HepG2 (cell line): ENCODE data around the gene ELP4. TPM values are rescaled to one million over a fixed set of nuclear protein-coding genes. Genes with fewer than 3 reads are reported as not detected.

Experiments used
- ATAC-seq: fragments of 200-7000 bp; cut with Tn5 transposase; 3 replicates; pipeline ENCODE4 v1.9.1; 2020; ENCODE audit warnings: mild to moderate bottlenecking, moderate library complexity
- BruUV-seq: library from RNA; stranded (reverse); fragments of 400-500 nt; replicated peaks from 2 replicates; lab custom pipeline; 2021; lab: Mats Ljungman, UMichigan
- CTCF ChIA-PET: fragments of 300-600 bp; formaldehyde crosslinking; extraction: SDS; loops from one replicate; lab custom pipeline; 2021; ENCODE audit warnings: low total read pairs, inconsistent platforms, low intra/inter-chr PET ratio; lab: Yijun Ruan, JAX
- POLR2A ChIA-PET: fragments of 350-600 bp; sonication (Branson Sonifier 250); formaldehyde crosslinking; loops from one replicate; lab custom pipeline; 2020; ENCODE audit warnings: antibody characterized with exemption, inconsistent platforms; lab: Yijun Ruan, JAX
- DNase-seq: peaks from one replicate; pipeline ENCODE4 v3.0.0-alpha.2; 2015; ENCODE audit warnings: low spot score
- FAIRE-seq: peaks from 3 replicates; lab custom pipeline; 2011; peaks lifted over from hg19 to GRCh38; lab: Jason Lieb, UNC
- H2AFZ ChIP-seq: one replicate; pipeline ENCODE4 v1.6.1; 2011; ENCODE audit warnings: low read length, inconsistent platforms
- H3K27ac ChIP-seq: fragments of 300-600 bp; 3 replicates; pipeline ENCODE4 v1.8.0; 2011; ENCODE audit warnings: mixed run types, mild to moderate bottlenecking, mixed read lengths, low read length, inconsistent platforms; ENCODE audit not compliant: insufficient read depth; ENCODE audit errors: extremely low read length
- H3K27me3 ChIP-seq, 2 experiments: fragments of 200-600 bp in 1 of 2; 2 replicates in 1 of 2; 3 replicates in 1 of 2; pipeline versions ENCODE4 v1.6.0 to v1.8.0; 2011; ENCODE audit warnings: low read length in 2 of 2, mild to moderate bottlenecking in 2 of 2, moderate library complexity in 2 of 2, inconsistent platforms in 1 of 2; ENCODE audit not compliant: insufficient read depth in 2 of 2, control insufficient read depth in 1 of 2
- H3K36me3 ChIP-seq, 2 experiments: fragments of 200-600 bp in 1 of 2; replicated peaks in 1 of 2; 2 replicates in 1 of 2; 3 replicates in 1 of 2; pipeline versions ENCODE4 v1.5.1 to v1.8.0; 2011; ENCODE audit warnings: low read length in 2 of 2, inconsistent platforms in 1 of 2; ENCODE audit not compliant: insufficient read depth in 2 of 2, control insufficient read depth in 1 of 2
- H3K4me1 ChIP-seq: 2 replicates; pipeline ENCODE4 v1.5.1; 2012; ENCODE audit warnings: low read length, inconsistent platforms; ENCODE audit not compliant: insufficient read depth
- H3K4me2 ChIP-seq: 2 replicates; pipeline ENCODE4 v1.6.0; 2011; ENCODE audit warnings: low read depth, low read length, inconsistent platforms
- H3K4me3 ChIP-seq, 3 experiments: fragments of 200-600 bp in 1 of 3; sonication (generic), shearing (Covaris generic) in 1 of 3; replicated peaks in 1 of 3; 2 replicates each; pipeline ENCODE4 v1.5.1; 2011 to 2016; ENCODE audit warnings: low read length in 3 of 3, inconsistent platforms in 2 of 3, low read depth in 2 of 3, mild to moderate bottlenecking in 2 of 3, control low read depth in 1 of 3, mixed read lengths in 1 of 3; ENCODE audit not compliant: insufficient read depth in 1 of 3
- H3K79me2 ChIP-seq: one replicate; pipeline ENCODE4 v1.6.1; 2011; ENCODE audit warnings: low read length, inconsistent platforms; ENCODE audit not compliant: insufficient read depth
- H3K9ac ChIP-seq: 2 replicates; pipeline ENCODE4 v1.6.0; 2011; ENCODE audit warnings: mild to moderate bottlenecking, low read depth, low read length, inconsistent platforms; ENCODE audit not compliant: insufficient read depth
- H3K9me3 ChIP-seq: 2 replicates; pipeline ENCODE4 v1.5.1; 2012; ENCODE audit warnings: mild to moderate bottlenecking, low read length
- H4K20me1 ChIP-seq: 2 replicates; pipeline ENCODE4 v1.6.0; 2011; ENCODE audit warnings: inconsistent platforms, mild to moderate bottlenecking, low read length, moderate library complexity; ENCODE audit not compliant: insufficient read depth
- ADNP ChIP-seq: sonication (generic); formaldehyde crosslinking; IDR thresholded peaks from 2 replicates; pipeline ENCODE4 v1.4.0; 2020; ENCODE audit warnings: missing genetic modification reagents
- FOXA1 ChIP-seq, 2 experiments: fragments of 450-650 bp in 1 of 2; sonication (generic) in 1 of 2; formaldehyde crosslinking in 1 of 2; IDR thresholded peaks; 2 replicates each; pipeline versions ENCODE4 v1.4.0 to v1.6.1; 2016 to 2020; ENCODE audit warnings: missing genetic modification reagents in 1 of 2
- IKZF4 ChIP-seq: sonication (generic); formaldehyde crosslinking; IDR thresholded peaks from 2 replicates; pipeline ENCODE4 v1.5.1; 2020; ENCODE audit warnings: borderline replicate concordance, mild to moderate bottlenecking, low read depth, missing genetic modification reagents; ENCODE audit errors: not compliant biosample characterization
- KAT2B ChIP-seq: fragments of 150-350 bp; IDR thresholded peaks from 2 replicates; pipeline ENCODE4 v1.6.1; 2014; ENCODE audit warnings: low read depth, low read length, borderline replicate concordance
- PHF5A ChIP-seq: IDR thresholded peaks from one replicate; pipeline ENCODE4 v1.6.1; 2018; ENCODE audit warnings: low read depth, missing genetic modification reagents; ENCODE audit not compliant: unreplicated experiment
- SSRP1 ChIP-seq: IDR thresholded peaks from 2 replicates; pipeline ENCODE4 v1.6.1; 2016; ENCODE audit warnings: control low read depth
- STAT5B ChIP-seq: sonication (generic); formaldehyde crosslinking; IDR thresholded peaks from 2 replicates; pipeline ENCODE4 v1.4.0; 2020; ENCODE audit warnings: missing genetic modification reagents
- ZEB1 ChIP-seq: IDR thresholded peaks from 2 replicates; pipeline ENCODE4 v1.6.1; 2012; ENCODE audit warnings: mild to moderate bottlenecking, low read depth, inconsistent platforms; ENCODE audit not compliant: insufficient replicate concordance
- ZNF207 ChIP-seq: fragments of 450-650 bp; IDR thresholded peaks from 2 replicates; pipeline ENCODE4 v1.6.1; 2016; ENCODE audit warnings: antibody characterized with exemption, borderline replicate concordance
- ZNF558 ChIP-seq: sonication (generic); formaldehyde crosslinking; IDR thresholded peaks from 2 replicates; pipeline ENCODE4 v1.9.0; 2022; ENCODE audit warnings: mild to moderate bottlenecking, missing genetic modification reagents, borderline replicate concordance
- ZNF569 ChIP-seq: sonication (generic); formaldehyde crosslinking; IDR thresholded peaks from 2 replicates; pipeline ENCODE4 v1.5.0; 2020; ENCODE audit warnings: mild to moderate bottlenecking, missing genetic modification reagents, moderate library complexity, borderline replicate concordance
- ZNF615 ChIP-seq: sonication (generic); formaldehyde crosslinking; IDR thresholded peaks from 2 replicates; pipeline ENCODE4 v1.5.0; 2020; ENCODE audit warnings: mild to moderate bottlenecking, missing genetic modification reagents, borderline replicate concordance
- ZNF644 ChIP-seq: IDR thresholded peaks from 2 replicates; pipeline ENCODE4 v1.6.1; 2016; ENCODE audit warnings: low read depth
- ZNF839 ChIP-seq: sonication (generic); formaldehyde crosslinking; IDR thresholded peaks from 2 replicates; pipeline ENCODE4 v1.4.0; 2020; ENCODE audit warnings: missing genetic modification reagents, mild to moderate bottlenecking, borderline replicate concordance
- WGBS: methylation state at CpG from one replicate; pipeline ENCODE4 v1.1.6; 2017; ENCODE audit warnings: low lambda C conversion rate; 5-methylcytosine and 5-hydroxymethylcytosine counted together
- in situ Hi-C: cut with HindIII; loops from 2 replicates; pipeline ENCODE4 v1.10.0; 2017; ENCODE audit warnings: low pct_unique_long_range_greater_than_20kb; ENCODE audit not compliant: extremely low pct_ligation_motif_present
- intact Hi-C: fragments of 100-400 bp; cut with micrococcal nuclease; formaldehyde crosslinking; loops from one replicate; pipeline ENCODE4 v1.10.0; 2022; ENCODE audit not compliant: unreplicated experiment
- polyA plus RNA-seq, 8 experiments: library from polyadenylated mRNA; depleted of rRNA in 3 of 8; stranded (reverse) in 7 of 8; unstranded in 1 of 8; fragments of >200 nt; fragmentation: Illumina TruSeq in 4 of 8; extraction: Trizol in 4 of 8; gene quantifications; 2 replicates each; pipeline versions ENCODE4 v1.2.1 to v1.2.3, GENCODE V29; 2011 to 2016; ENCODE audit warnings: low read depth in 4 of 8, missing spikeins in 1 of 8, mixed read lengths in 1 of 8; ENCODE audit not compliant: insufficient read depth in 1 of 8
- total RNA-seq, 5 experiments: library from RNA; depleted of rRNA; stranded (reverse); fragments of >200 nt; fragmentation: Illumina TruSeq; extraction: Trizol; gene quantifications; 2 replicates each; pipeline ENCODE4 v1.2.3, GENCODE V29; 2016; ENCODE audit warnings: low read depth in 1 of 5
- TF ChIP-seq, protein P1 (sequence below): sonication (generic); formaldehyde crosslinking; IDR thresholded peaks from 2 replicates; pipeline ENCODE4 v1.8.0; 2022; ENCODE audit warnings: missing genetic modification reagents, low read depth, mild to moderate bottlenecking, borderline replicate concordance
- TF ChIP-seq, protein P2 (sequence below): sonication (generic); formaldehyde crosslinking; IDR thresholded peaks from 2 replicates; pipeline ENCODE4 v1.5.0; 2020; ENCODE audit warnings: missing genetic modification reagents
- TF ChIP-seq, protein P3 (sequence below): sonication (generic); formaldehyde crosslinking; IDR thresholded peaks from 2 replicates; pipeline ENCODE4 v1.4.0; 2020; ENCODE audit warnings: mild to moderate bottlenecking, missing genetic modification reagents

Gene ELP4
- total and polyA plus RNA-seq, 2 of the 13 experiments (the other 11 are each of a cell fraction or from before 2014, with no cell fraction given) = 12.8 to 19.1 TPM

DNA sequence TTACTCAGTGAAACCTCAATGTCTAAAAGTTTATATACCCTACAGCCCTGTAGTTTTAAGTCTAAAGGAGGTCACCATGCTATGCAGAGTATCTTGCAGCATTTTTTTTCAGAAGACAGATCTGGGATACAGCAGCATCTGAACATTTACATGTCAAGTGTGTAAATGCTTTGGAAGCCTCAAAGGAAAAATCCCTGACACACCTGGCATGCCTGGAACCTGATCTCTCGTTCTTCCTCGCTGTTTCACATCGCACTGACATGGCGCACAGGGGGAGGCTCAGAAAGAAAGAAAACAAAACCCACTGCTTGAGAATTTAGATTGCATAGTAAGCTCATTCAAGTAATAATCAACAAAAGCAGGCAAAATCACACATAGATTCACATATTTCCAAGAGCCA is 270.5 kb downstream of the ELP4 start:
- Histone ChIP-seq H2AFZ (no peak overlapping the region), H3K79me2 (no peaks in the 10 kb centered on the region), H4K20me1 (no peaks in the 10 kb centered on the region), H3K9me3 (no peaks in the 10 kb centered on the region), H3K4me3 (no peak overlapping the region), H3K27ac (no peak overlapping the region), H3K4me1 (no peaks in the 10 kb centered on the region), H3K36me3 (no peaks in the 10 kb centered on the region), H3K4me2 (no peak overlapping the region), H3K27me3 (no peaks in the 10 kb centered on the region), H3K9ac (no peak overlapping the region)
- 97% methylated on average over 4 of the region's 4 CpGs for WGBS
- TF ChIP-seq ADNP (CRISPR knock-in tag) (no peak), STAT5B (no peak), ZNF207 (no peak), ZEB1 (no peak)
- no peak for ATAC-seq
- ChIA-PET POLR2A (no interaction called here), CTCF (no interaction called here)
- in situ Hi-C loops (no loop called here), intact Hi-C loops (no loop called here)
- FAIRE-seq = no peak
- BruUV-seq = no TSS peak
- DNase-seq = no peak

DNA sequence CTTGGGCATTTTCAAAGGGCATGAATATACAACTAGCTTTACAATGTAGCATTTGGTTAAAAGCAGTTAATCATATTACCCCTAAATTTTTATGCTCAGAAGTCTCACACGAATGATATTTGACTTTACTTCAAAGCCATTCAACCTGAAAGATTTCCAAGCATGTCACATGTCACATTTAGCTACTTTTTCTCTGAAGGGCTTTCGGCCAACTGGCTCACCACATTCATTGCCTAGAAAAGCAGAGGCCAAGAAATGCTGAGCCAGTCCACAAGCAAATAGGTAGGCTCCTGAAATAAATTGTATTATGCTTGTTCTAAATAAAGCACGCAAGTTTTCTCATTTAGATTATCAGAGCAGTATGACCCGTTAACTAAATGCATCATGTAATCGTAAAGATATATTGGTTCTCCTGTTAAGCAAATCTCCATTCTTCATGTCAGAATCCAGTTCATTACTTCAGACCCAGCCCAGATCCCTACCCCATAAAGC is 271.0 kb downstream of the ELP4 start:
- POLR2A ChIA-PET = no interaction called here
- in situ Hi-C loops = no loop called here
- no peak for FAIRE-seq
- TF ChIP-seq ZNF207 = no peak
- TF ChIP-seq, protein P1, sequence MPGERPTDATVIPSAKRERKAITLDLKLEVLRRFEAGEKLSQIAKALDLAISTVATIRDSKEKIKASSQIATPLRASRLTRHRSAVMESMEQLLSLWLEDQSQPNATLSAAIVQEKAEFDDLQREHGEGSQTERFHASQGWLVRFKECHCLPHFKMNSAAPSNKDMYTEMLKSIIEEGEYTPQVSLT = no peak
- TF ChIP-seq KAT2B = no peak
- no peak for TF ChIP-seq ZNF569 (CRISPR knock-in tag)
- TF ChIP-seq, protein P2, sequence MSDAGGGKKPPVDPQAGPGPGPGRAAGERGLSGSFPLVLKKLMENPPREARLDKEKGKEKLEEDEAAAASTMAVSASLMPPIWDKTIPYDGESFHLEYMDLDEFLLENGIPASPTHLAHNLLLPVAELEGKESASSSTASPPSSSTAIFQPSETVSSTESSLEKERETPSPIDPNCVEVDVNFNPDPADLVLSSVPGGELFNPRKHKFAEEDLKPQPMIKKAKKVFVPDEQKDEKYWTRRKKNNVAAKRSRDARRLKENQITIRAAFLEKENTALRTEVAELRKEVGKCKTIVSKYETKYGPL = no peak
- no peak for TF ChIP-seq ZNF644 (CRISPR knock-in tag)
- TF ChIP-seq PHF5A (CRISPR knock-in tag) = no peak
- no peak for TF ChIP-seq IKZF4 (CRISPR knock-in tag)
- TF ChIP-seq ZNF839 (CRISPR knock-in tag) = no peak
- TF ChIP-seq SSRP1 = no peak
- TF ChIP-seq ZNF558 (CRISPR knock-in tag) = no peak
- TF ChIP-seq, protein P3, sequence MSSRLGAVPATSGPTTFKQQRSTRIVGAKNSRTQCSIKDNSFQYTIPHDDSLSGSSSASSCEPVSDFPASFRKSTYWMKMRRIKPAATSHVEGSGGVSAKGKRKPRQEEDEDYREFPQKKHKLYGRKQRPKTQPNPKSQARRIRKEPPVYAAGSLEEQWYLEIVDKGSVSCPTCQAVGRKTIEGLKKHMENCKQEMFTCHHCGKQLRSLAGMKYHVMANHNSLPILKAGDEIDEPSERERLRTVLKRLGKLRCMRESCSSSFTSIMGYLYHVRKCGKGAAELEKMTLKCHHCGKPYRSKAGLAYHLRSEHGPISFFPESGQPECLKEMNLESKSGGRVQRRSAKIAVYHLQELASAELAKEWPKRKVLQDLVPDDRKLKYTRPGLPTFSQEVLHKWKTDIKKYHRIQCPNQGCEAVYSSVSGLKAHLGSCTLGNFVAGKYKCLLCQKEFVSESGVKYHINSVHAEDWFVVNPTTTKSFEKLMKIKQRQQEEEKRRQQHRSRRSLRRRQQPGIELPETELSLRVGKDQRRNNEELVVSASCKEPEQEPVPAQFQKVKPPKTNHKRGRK (CRISPR knock-in tag) = no peak
- TF ChIP-seq ZNF615 (CRISPR knock-in tag) = no peak
- no peak for TF ChIP-seq FOXA1 (IDR thresholded peaks at IDR 0.05)
- no peak for TF ChIP-seq FOXA1 (CRISPR knock-in tag; IDR thresholded peaks at IDR 0.05)

More for the DNA sequence above, 271.0 kb downstream of the ELP4 start:
- Histone ChIP-seq H3K9ac (no peak overlapping the region), H3K79me2 (no peaks in the 10 kb centered on the region), H4K20me1 (no peaks in the 10 kb centered on the region), H3K4me1 (no peaks in the 10 kb centered on the region), H3K9me3 (no peaks in the 10 kb centered on the region), H3K27me3 (no peaks in the 10 kb centered on the region), H3K36me3 (no peaks in the 10 kb centered on the region), H3K4me2 (no peak overlapping the region), H2AFZ (no peak overlapping the region), H3K4me3 (no peak overlapping the region), H3K27ac (no peak overlapping the region)
- ATAC-seq (no peak), DNase-seq (no peak)
- 93% methylated on average over 5 of the region's 5 CpGs for whole genome bisulfite sequencing
- intact Hi-C loops = no loop called here
- CTCF ChIA-PET = no interaction called here
- no TSS peak for BruUV-seq
